Panc1 (cell line): ENCODE measurements around the gene MARCHF9. TPM values are rescaled to one million over a fixed set of nuclear protein-coding genes. Genes with fewer than 3 reads are reported as not detected.

Experiments
- ATAC-seq: fragments of 200-7000 bp; cut with Tn5 transposase; 2 replicates; pipeline ENCODE4 v1.9.1; 2020; ENCODE audit warnings: mild to moderate bottlenecking, moderate library complexity
- BruUV-seq: library from RNA; stranded (reverse); fragments of 400-500 nt; replicated peaks from 2 replicates; lab custom pipeline; 2021; lab: Mats Ljungman, UMichigan
- CTCF ChIA-PET: fragments of 300-600 bp; sonication (Branson Sonifier 250); formaldehyde crosslinking; loops from one replicate; lab custom pipeline; 2022; ENCODE audit warnings: antibody characterized with exemption; lab: Charles Lee
- POLR2A ChIA-PET: fragments of 300-600 bp; sonication (Branson Sonifier 250); formaldehyde crosslinking; loops from one replicate; lab custom pipeline; 2022; ENCODE audit warnings: antibody characterized with exemption; lab: Charles Lee
- DNase-seq: peaks from one replicate; pipeline ENCODE4 v3.0.0-alpha.2; 2010; ENCODE audit warnings: low read depth, low spot score
- H3K27ac ChIP-seq: 2 replicates; pipeline ENCODE4 v1.5.1; 2011; ENCODE audit warnings: mild to moderate bottlenecking, low read length, inconsistent platforms
- H3K27me3 ChIP-seq: fragments of 200-500 bp; sonication (Bioruptor generic); 2 replicates; pipeline ENCODE4 v1.6.0; 2014; ENCODE audit warnings: low read length, inconsistent platforms; ENCODE audit not compliant: control insufficient read depth, insufficient read depth
- H3K36me3 ChIP-seq: fragments of 200-500 bp; sonication (Bioruptor generic); 2 replicates; pipeline ENCODE4 v1.5.1; 2014; ENCODE audit warnings: inconsistent platforms, mild to moderate bottlenecking, low read length, moderate library complexity; ENCODE audit not compliant: control insufficient read depth, insufficient read depth
- H3K4me1 ChIP-seq: 2 replicates; pipeline ENCODE4 v1.5.1; 2011; ENCODE audit warnings: inconsistent platforms, mild to moderate bottlenecking, low read length, moderate library complexity; ENCODE audit not compliant: control insufficient read depth, insufficient read depth
- H3K4me3 ChIP-seq, 2 experiments: 2 replicates each; pipeline ENCODE4 v1.5.1; 2011 to 2012; ENCODE audit warnings: low read depth in 2 of 2, low read length in 2 of 2, mild to moderate bottlenecking in 2 of 2, inconsistent platforms in 1 of 2, moderate library complexity in 1 of 2
- H3K9me3 ChIP-seq: fragments of 200-500 bp; sonication (Bioruptor generic); 2 replicates; pipeline ENCODE4 v1.5.1; 2014; ENCODE audit warnings: low read depth, mild to moderate bottlenecking, inconsistent platforms, low read length, moderate library complexity; ENCODE audit not compliant: control insufficient read depth, insufficient read depth
- CTCF ChIP-seq: fragments of 450-650 bp; IDR thresholded peaks from 2 replicates; pipeline ENCODE4 v1.5.1; 2017; ENCODE audit warnings: mild to moderate bottlenecking
- POLR2AphosphoS5 ChIP-seq: IDR thresholded peaks from 2 replicates; pipeline ENCODE4 v1.6.1; 2012; ENCODE audit warnings: mild to moderate bottlenecking, low read depth, low read length, moderate library complexity
- SIN3A ChIP-seq: IDR thresholded peaks from 2 replicates; pipeline ENCODE4 v1.6.1; 2012; ENCODE audit warnings: low read depth, mild to moderate bottlenecking, low read length, moderate library complexity, borderline replicate concordance; ENCODE audit not compliant: insufficient read depth
- TCF7L2 ChIP-seq: IDR thresholded peaks from 2 replicates; pipeline ENCODE4 v1.6.1; 2011; ENCODE audit warnings: mild to moderate bottlenecking, low read depth, low read length, inconsistent platforms
- in situ Hi-C: cut with HindIII; loops from 2 replicates; pipeline ENCODE4 v1.10.0; 2016; ENCODE audit warnings: low sequenced_read_pairs, low pct_unique_long_range_greater_than_20kb
- intact Hi-C: fragments of 100-400 bp; cut with micrococcal nuclease; formaldehyde crosslinking; loops from one replicate; pipeline ENCODE4 v1.10.0; 2022; ENCODE audit not compliant: unreplicated experiment
- total RNA-seq: library from RNA; stranded (reverse); gene quantifications from one replicate; pipeline ENCODE4 v1.2.1, GENCODE V29; 2021; ENCODE audit not compliant: unreplicated experiment
- TF ChIP-seq, protein P1 (sequence below), 2 experiments: IDR thresholded peaks; 2 replicates each; pipeline ENCODE4 v1.6.1; 2011 to 2012; ENCODE audit warnings: low read depth in 2 of 2, control low read depth in 1 of 2, low read length in 1 of 2, mild to moderate bottlenecking in 1 of 2, moderate library complexity in 1 of 2; ENCODE audit not compliant: insufficient read depth in 1 of 2

Gene MARCHF9
- total RNA-seq, 1 experiment from 2014 or later: 2.3 TPM

- H3K27ac ChIP-seq: no peak overlapping the region
- H3K36me3 ChIP-seq: peaks cover 5% of the 10 kb centered on the region; the same call in 1 of the 2 replicates
- H3K9me3 ChIP-seq: no peaks in the 10 kb centered on the region
- H3K4me3 ChIP-seq: no peak overlapping the region
- TF ChIP-seq CTCF (no peak), POLR2AphosphoS5 (no peak), SIN3A (no peak), TCF7L2 (no peak)
- TF ChIP-seq, protein P1, sequence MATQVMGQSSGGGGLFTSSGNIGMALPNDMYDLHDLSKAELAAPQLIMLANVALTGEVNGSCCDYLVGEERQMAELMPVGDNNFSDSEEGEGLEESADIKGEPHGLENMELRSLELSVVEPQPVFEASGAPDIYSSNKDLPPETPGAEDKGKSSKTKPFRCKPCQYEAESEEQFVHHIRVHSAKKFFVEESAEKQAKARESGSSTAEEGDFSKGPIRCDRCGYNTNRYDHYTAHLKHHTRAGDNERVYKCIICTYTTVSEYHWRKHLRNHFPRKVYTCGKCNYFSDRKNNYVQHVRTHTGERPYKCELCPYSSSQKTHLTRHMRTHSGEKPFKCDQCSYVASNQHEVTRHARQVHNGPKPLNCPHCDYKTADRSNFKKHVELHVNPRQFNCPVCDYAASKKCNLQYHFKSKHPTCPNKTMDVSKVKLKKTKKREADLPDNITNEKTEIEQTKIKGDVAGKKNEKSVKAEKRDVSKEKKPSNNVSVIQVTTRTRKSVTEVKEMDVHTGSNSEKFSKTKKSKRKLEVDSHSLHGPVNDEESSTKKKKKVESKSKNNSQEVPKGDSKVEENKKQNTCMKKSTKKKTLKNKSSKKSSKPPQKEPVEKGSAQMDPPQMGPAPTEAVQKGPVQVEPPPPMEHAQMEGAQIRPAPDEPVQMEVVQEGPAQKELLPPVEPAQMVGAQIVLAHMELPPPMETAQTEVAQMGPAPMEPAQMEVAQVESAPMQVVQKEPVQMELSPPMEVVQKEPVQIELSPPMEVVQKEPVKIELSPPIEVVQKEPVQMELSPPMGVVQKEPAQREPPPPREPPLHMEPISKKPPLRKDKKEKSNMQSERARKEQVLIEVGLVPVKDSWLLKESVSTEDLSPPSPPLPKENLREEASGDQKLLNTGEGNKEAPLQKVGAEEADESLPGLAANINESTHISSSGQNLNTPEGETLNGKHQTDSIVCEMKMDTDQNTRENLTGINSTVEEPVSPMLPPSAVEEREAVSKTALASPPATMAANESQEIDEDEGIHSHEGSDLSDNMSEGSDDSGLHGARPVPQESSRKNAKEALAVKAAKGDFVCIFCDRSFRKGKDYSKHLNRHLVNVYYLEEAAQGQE (IDR thresholded peaks at IDR 0.05; ENCODE audit: insufficient read depth in 1 of 2, low read depth in 2 of 2, low read length in 1 of 2): no peak
- no peak for ATAC-seq
- intact Hi-C loops: loop anchor here (5.0 kb wide), 1 partner anchor 158 kb away; no protein-coding TSS in a partner anchor
- DNase-seq: no peak
- CTCF ChIA-PET: interaction anchor here (3.4 kb wide), 1 partner anchor 14 kb away, joined by 10 read pairs; no protein-coding TSS in a partner anchor
- POLR2A ChIA-PET: no interaction called here
- no TSS peak for BruUV-seq
- H3K27me3 ChIP-seq: no peaks in the 10 kb centered on the region; the same call in 1 of the 2 replicates
- in situ Hi-C loops: no loop called here
- H3K4me1 ChIP-seq: peaks cover 14% of the 10 kb centered on the region
Observed at GRCh38 chr12:57739914-57740538, 14.9 kb upstream of the MARCHF9 start.

DNA sequence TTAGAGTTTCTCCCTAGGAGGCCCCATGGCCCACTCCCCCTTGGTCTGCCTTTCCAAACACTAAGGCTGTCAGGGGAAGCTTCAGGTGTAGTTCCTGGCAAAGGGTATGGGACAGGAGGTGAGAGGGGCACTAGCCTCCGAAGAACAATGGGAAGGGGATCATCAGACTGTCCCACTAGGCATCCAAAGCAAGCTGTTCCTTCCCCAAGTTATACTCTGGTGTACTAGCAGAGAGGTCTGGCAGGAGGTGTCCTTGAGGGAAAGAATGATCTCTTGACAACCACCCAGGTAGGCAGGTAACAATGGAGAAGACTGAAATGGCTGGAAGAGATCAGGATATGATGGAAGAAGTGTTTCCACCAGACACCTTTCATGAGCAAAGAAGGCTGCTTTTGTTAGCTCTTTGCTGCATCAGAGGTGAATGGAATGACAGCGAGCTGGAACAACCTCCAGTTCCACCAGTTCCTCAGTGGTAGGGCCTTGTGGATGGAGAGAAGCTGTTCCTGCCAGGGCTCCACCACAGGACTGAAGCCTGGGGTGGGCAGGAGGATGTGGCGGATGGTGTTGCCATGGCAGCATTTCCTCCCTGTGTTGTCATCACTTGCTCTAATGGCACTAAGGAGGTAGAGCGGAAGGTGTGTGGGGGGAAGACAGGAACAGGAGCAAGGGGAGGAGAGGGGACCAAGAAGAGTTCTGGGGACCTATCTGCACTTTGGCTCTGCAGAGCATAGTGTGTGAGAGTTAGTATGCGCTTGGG is 14.1 kb upstream of the MARCHF9 start:
- TF ChIP-seq POLR2AphosphoS5 (no peak), TCF7L2 (no peak)
- Histone ChIP-seq H3K4me1 (peaks cover 11% of the 10 kb centered on the region), H3K4me3 (no peak overlapping the region), H3K36me3 (peaks cover 6% of the 10 kb centered on the region; the same call in 1 of the 2 replicates), H3K27me3 (no peaks in the 10 kb centered on the region; the same call in 1 of the 2 replicates), H3K27ac (no peak overlapping the region), H3K9me3 (no peaks in the 10 kb centered on the region)
- POLR2A ChIA-PET: no interaction called here
- in situ Hi-C loops: no loop called here
- no TSS peak for BruUV-seq
- ATAC-seq: no peak
- intact Hi-C loops: no loop called here
- DNase-seq: no peak
- CTCF ChIA-PET: interaction anchor here (3.4 kb wide), 1 partner anchor 15 kb away, joined by 10 read pairs; no protein-coding TSS in a partner anchor
